Ovary (tissue), 9 donors: ENCODE measurements around the gene RPGRIP1L. TPM values are rescaled to one million over a fixed set of nuclear protein-coding genes. Genes with fewer than 3 reads are reported as not detected.

Source experiments
- DNase-seq, 5 donors: peaks; one replicate each; pipeline ENCODE4 v3.0.0-alpha.2; 2019 to 2020
- H3K27ac ChIP-seq, 2 donors: fragments of 200-600 bp; one replicate each; pipeline versions ENCODE4 v1.5.1 to v1.8.0; 2019 to 2022
- H3K27me3 ChIP-seq: fragments of 200-600 bp; one replicate; pipeline ENCODE4 v1.8.0; 2022
- H3K36me3 ChIP-seq: fragments of 200-600 bp; sonication (generic); one replicate; pipeline ENCODE4 v1.5.1; 2019
- H3K4me1 ChIP-seq: one replicate; pipeline ENCODE4 v1.8.1; 2013; ENCODE audit warnings: mild to moderate bottlenecking, moderate library complexity; ENCODE audit not compliant: insufficient read depth
- H3K4me3 ChIP-seq: fragments of 200-600 bp; sonication (generic); one replicate; pipeline ENCODE4 v1.5.1; 2017
- H3K9me3 ChIP-seq, 2 donors: fragments of 200-600 bp in 1 of 2; sonication (generic) in 1 of 2; one replicate each; pipeline versions ENCODE4 v1.5.1 to v1.8.1; 2013 to 2019; ENCODE audit warnings: mild to moderate bottlenecking in 1 of 2, moderate library complexity in 1 of 2
- EP300 ChIP-seq: sonication (generic); formaldehyde crosslinking; IDR thresholded peaks from one replicate; pipeline ENCODE4 v1.6.1; 2017; ENCODE audit warnings: antibody characterized with exemption
- POLR2A ChIP-seq: fragments of 450-650 bp; IDR thresholded peaks from one replicate; pipeline ENCODE4 v1.6.1; 2017; ENCODE audit warnings: antibody characterized with exemption, mild to moderate bottlenecking, moderate library complexity
- WGBS, 3 donors: extraction: QIAGEN DNeasy Blood & Tissue Kit in 1 of 3; methylation state at CpG; one replicate each; pipeline versions ENCODE4 v1.1.5 to v1.1.7; 2013 to 2017; 5-methylcytosine and 5-hydroxymethylcytosine counted together
- intact Hi-C, 4 donors: fragments of 100-400 bp; cut with DNase I; formaldehyde crosslinking; loops; one replicate each; pipeline versions ENCODE4 v1.11.0 to v1.15.1; 2022 to 2023
- polyA plus RNA-seq, 2 donors: library from polyadenylated mRNA; stranded (reverse); fragments of 200-250 nt in 1 of 2; fragments of 350-450 nt in 1 of 2; fragmentation: Illumina TruSeq in 1 of 2; extraction: RNeasy Lipid Tissue Mini Kit (QIAGEN cat#74804) in 1 of 2; gene quantifications; one replicate each; pipeline ENCODE4 v1.2.3, GENCODE V29; 2013 to 2014
- total RNA-seq, 7 donors: library from RNA; depleted of rRNA in 2 of 7; stranded (reverse); fragments of >200 nt in 2 of 7; fragmentation: NEBNext Ultra II Directional in 3 of 7; extraction: Animal tissue kit (Norgen Biotek cat#: 25700) in 3 of 7; gene quantifications; one replicate each; pipeline versions ENCODE4 v1.1.0 to v1.2.4, GENCODE V29; 2016 to 2023
- TF ChIP-seq, protein P1 (sequence below), 3 donors: fragments of 450-650 bp in 2 of 3; fragments of 200-600 bp in 1 of 3; IDR thresholded peaks; one replicate each; pipeline versions ENCODE4 v1.5.1 to v1.8.0; 2016 to 2022; ENCODE audit warnings: antibody characterized with exemption in 3 of 3, mild to moderate bottlenecking in 1 of 3
- donor health status: DM: no; HTN: no; CAD: no; lungs with moderate emphysema.
- donor health status: DM: no; HTN: no; CAD: no.
- donor health status: Bipolar disorder and iron deficiency.
- donor health status: DM: yes; HTN: yes; CAD: no.
- donor health status: DM: no; HTN: no; CAD: no.
- donor health status: DM: yes; HTN: yes; CAD: no.

RPGRIP1L gene
- total and polyA plus RNA-seq, 9 donors: 1.7 to 12.1 (median 7.7) TPM

DNA sequence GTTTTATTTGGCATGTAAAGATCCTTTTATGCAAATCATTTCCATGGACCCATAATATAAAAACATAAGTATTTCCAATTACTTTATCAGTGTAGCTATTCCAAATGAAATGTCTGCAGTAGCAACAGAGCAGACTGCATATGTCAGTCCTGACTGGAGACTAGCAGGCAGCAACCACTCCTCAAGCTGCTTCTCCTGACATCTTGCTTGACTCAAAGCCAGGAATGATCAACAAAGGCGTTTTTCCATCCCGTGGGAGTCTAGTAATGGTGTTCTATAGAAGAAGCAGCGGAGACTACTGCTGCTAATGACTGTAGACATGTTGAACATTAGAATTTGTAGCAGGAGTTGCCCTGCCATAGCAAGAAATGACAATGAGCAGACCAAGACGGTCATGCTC is 127.4 kb downstream of the RPGRIP1L start:
- Histone ChIP-seq H3K4me3 (no peak overlapping the region), H3K36me3 (no peaks in the 10 kb centered on the region), H3K4me1 (no peaks in the 10 kb centered on the region), H3K27me3 (no peaks in the 10 kb centered on the region), H3K27ac (no peak overlapping the region), H3K9me3 (no peaks in the 10 kb centered on the region)
- TF ChIP-seq, protein P1, sequence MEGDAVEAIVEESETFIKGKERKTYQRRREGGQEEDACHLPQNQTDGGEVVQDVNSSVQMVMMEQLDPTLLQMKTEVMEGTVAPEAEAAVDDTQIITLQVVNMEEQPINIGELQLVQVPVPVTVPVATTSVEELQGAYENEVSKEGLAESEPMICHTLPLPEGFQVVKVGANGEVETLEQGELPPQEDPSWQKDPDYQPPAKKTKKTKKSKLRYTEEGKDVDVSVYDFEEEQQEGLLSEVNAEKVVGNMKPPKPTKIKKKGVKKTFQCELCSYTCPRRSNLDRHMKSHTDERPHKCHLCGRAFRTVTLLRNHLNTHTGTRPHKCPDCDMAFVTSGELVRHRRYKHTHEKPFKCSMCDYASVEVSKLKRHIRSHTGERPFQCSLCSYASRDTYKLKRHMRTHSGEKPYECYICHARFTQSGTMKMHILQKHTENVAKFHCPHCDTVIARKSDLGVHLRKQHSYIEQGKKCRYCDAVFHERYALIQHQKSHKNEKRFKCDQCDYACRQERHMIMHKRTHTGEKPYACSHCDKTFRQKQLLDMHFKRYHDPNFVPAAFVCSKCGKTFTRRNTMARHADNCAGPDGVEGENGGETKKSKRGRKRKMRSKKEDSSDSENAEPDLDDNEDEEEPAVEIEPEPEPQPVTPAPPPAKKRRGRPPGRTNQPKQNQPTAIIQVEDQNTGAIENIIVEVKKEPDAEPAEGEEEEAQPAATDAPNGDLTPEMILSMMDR (IDR thresholded peaks at IDR 0.05): no peak
- WGBS, 3 donors: 24 to 38% (median 28%) methylated on average over 4 of the region's 4 CpGs
- no peak for DNase-seq
- intact Hi-C loops: no loop called here

DNA sequence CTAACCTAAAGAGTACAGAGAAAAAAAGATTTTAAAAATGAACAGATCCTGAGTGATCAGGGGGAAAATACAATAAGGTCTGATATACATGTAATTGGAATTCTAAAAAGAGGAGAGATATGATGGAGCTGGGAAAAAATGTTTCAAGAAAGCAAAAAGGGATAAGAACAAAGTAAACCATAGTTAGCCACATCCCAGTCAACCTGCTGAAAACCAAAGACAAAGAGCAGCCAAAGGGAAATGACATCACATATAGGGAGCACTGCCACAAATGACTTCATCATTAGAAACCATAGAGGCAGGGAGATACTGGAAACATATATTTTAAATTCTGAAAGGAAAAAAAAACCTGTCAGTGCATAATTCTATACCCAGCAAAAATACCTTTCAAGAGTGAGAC is 131.9 kb downstream of the RPGRIP1L start:
- no peaks in the 10 kb centered on the region for H3K27me3 ChIP-seq
- H3K36me3 ChIP-seq: no peaks in the 10 kb centered on the region
- DNase-seq: no peak
- no peak overlapping the region for H3K27ac ChIP-seq
- no peaks in the 10 kb centered on the region for H3K4me1 ChIP-seq
- TF ChIP-seq, protein P1 (IDR thresholded peaks at IDR 0.05): no peak
- TF ChIP-seq EP300: no peak
- TF ChIP-seq POLR2A: no peak
- no peak overlapping the region for H3K4me3 ChIP-seq
- H3K9me3 ChIP-seq: no peaks in the 10 kb centered on the region
- intact Hi-C loops: no loop called here

DNA sequence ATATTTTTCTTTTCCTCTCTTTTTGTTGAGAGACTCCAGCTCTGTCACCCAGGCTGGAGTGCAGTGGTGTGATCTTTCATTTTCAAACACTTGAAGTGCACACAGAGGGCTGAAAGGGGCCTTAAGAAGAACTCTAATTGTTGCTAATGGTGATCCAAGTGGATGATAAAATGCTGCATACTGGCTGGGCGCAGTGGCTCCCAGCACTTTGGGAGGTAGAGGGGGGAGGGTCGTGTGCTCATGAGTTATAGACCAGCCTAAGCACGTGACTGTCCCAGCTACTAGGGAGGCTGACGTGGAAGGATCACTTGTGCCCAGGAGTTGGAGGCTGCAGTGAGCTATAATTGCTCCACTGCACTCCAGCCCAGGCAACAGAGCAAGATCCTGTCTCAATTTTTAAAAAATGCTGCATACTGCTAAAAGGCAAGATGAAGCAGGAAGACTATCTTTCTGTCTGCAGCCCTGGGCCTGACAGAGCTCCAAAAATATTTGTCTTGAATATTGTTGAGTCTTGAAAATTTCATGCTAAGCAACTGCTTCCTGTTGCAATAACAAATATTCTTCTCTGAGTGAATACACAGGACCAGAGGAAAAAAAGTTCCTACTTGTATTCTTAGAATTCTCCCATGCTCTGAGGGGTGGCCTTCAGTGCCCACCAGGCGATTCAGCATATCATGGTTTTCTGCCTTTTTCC is 137.0 kb downstream of the RPGRIP1L start:
- H3K27ac ChIP-seq: no peak overlapping the region
- TF ChIP-seq, protein P1 (IDR thresholded peaks at IDR 0.05): no peak
- no peak for TF ChIP-seq EP300
- TF ChIP-seq POLR2A: no peak
- WGBS, 3 donors: 53 to 59% (median 57%) methylated on average over 5 of the region's 5 CpGs
- H3K4me3 ChIP-seq: no peak overlapping the region
- intact Hi-C loops: no loop called here
- no peaks in the 10 kb centered on the region for H3K4me1 ChIP-seq
- H3K36me3 ChIP-seq: no peaks in the 10 kb centered on the region
- no peaks in the 10 kb centered on the region for H3K9me3 ChIP-seq
- no peaks in the 10 kb centered on the region for H3K27me3 ChIP-seq
- no peak for DNase-seq

DNA sequence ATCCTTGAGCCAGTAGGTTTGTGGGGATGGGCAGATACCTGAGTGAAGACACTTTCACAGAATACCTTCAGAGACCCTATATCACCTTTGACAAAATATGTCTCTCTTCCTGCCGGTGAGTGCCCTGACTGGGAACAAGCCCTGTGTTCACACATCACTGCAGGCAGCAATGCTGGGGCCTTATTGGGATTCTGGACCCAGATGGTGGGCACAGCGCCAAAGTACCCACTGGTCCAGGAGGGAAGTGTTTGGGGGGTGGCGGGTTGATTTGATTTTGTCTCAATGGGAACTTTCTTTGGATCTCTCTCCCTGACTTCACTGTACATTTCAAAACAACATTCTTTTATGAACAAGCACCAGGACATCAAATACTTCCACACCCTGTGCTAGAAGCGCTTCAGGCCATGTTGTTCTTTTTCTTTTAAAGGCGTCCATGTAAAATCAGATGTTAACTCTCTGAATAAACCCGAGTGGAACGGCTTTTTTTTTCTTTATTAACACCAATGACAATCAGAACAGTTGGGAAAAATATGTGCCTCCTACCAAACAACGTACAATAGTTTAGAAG is 138.3 kb downstream of the RPGRIP1L start:
- intact Hi-C loops: no loop called here
- 63 to 65% (median 64%) methylated on average over 8 of the region's 8 CpGs for WGBS, 3 donors
- Histone ChIP-seq H3K36me3 (no peaks in the 10 kb centered on the region), H3K4me1 (no peaks in the 10 kb centered on the region), H3K27ac (no peak overlapping the region), H3K4me3 (no peak overlapping the region), H3K27me3 (no peaks in the 10 kb centered on the region), H3K9me3 (no peaks in the 10 kb centered on the region)
- no peak for DNase-seq
- no peak for TF ChIP-seq POLR2A
- TF ChIP-seq EP300: no peak
- TF ChIP-seq, protein P1 (IDR thresholded peaks at IDR 0.05): no peak
